ENCODE data around the gene FAM135A. TPM values are rescaled to one million over a fixed set of nuclear protein-coding genes. Genes with fewer than 3 reads are reported as not detected.

The FAM135A gene
- total and polyA plus RNA-seq, 2 of the 4 experiments (the other 2 are of a cell fraction) = 2.2 to 7.9 TPM

DNA sequence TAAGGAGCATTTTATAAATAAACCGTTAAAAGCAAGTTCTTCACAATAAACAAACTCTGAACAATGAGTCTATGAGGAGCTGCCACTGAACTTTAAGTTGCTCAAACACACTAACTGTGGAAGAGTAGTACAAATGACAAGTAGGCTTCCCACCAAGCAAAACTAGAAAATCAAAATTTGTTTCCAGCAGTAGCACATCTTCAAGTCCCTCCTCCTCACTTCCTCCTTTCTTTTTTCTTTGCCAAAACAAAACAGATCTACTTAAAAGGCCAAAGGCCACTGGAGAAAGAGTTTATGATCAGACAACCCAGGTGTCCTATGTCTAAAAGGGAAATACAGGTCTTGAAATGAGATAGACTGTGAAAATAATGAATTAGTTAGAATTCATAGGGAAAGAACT lies 17.1 kb upstream of the FAM135A start:
- ATAC-seq (ENCODE audit: low read depth) (no peak), DNase-seq (no peak)
- Histone ChIP-seq H3K4ac (ENCODE audit: low read depth, low read length) (no peak overlapping the region), H2AK9ac (replicated peaks; ENCODE audit: low read depth, low read length, poor library complexity) (no peak overlapping the region), H2AFZ (replicated peaks; ENCODE audit: low read length, poor library complexity) (no peak overlapping the region), H3K18ac (ENCODE audit: low read depth, low read length) (no peak overlapping the region), H4K20me1 (ENCODE audit: insufficient read depth, low read length) (no peaks in the 10 kb centered on the region), H2BK20ac (ENCODE audit: low read depth, low read length) (no peak overlapping the region), H3K36me3 (ENCODE audit: control insufficient read depth, insufficient read depth, low read length) (no peaks in the 10 kb centered on the region), H3K79me1 (ENCODE audit: low read depth in 1 of 2, low read length in 2 of 2) (no peaks in the 10 kb centered on the region), H3K9me1 (ENCODE audit: insufficient read depth, low read length) (0 out of 2 replicates have a peak, but pooled peaks cover 3% of the 10 kb centered on the region), H3K4me1 (ENCODE audit: control insufficient read depth, insufficient read depth, low read length) (peaks cover 3% of the 10 kb centered on the region; the same call in 1 of the 2 replicates), H4K5ac (ENCODE audit: low read depth, low read length) (no peak overlapping the region), H2BK5ac (ENCODE audit: low read depth, low read length, poor library complexity, severe bottlenecking) (no peak overlapping the region), H3K4me2 (ENCODE audit: low read depth, low read length) (no peak overlapping the region), H3K56ac (ENCODE audit: extremely low read depth, insufficient read depth, low read length) (no peak overlapping the region), H3K9me3 (ENCODE audit: control insufficient read depth, insufficient read depth, low read length) (no peaks in the 10 kb centered on the region), H2AK5ac (ENCODE audit: low read depth, low read length) (no peak overlapping the region), H3K9ac (ENCODE audit: low read depth, low read length) (no peak overlapping the region), H3K27ac (ENCODE audit: insufficient read depth, low read length) (no peak overlapping the region), H4K8ac (ENCODE audit: low read depth in 2 of 2, low read length in 2 of 2) (no peak overlapping the region), H2BK120ac (ENCODE audit: low read depth, low read length) (no peak overlapping the region), H3K4me3 (ENCODE audit: insufficient read depth, low read depth, low read length) (no peak overlapping the region), H3K23ac (ENCODE audit: low read depth, low read length) (no peak overlapping the region), H3K14ac (replicated peaks; ENCODE audit: low read depth, low read length) (no peak overlapping the region), H4K91ac (ENCODE audit: insufficient read depth, low read depth, low read length) (no peak overlapping the region), H2BK15ac (ENCODE audit: low read depth, low read length) (no peak overlapping the region), H3K27me3 (ENCODE audit: control insufficient read depth, insufficient read depth, low read length) (peaks cover 3% of the 10 kb centered on the region)
- ChIA-PET POLR2A (ENCODE audit: unreplicated experiment) (no interaction called here), CTCF (no interaction called here)
- dilution Hi-C loops (cut with HindIII; ENCODE audit: low sequenced_read_pairs, unreplicated experiment) (no loop called here), intact Hi-C loops (cut with micrococcal nuclease) (no loop called here), in situ Hi-C loops (cut with MboI; ENCODE audit: low sequenced_read_pairs) (no loop called here)
- WGBS, 2 experiments (ENCODE audit: extremely low coverage in 2 of 2, insufficient read length in 1 of 2) = no CpG with 5 or more reads among the region's 1 CpG
- BruUV-seq (replicated peaks) = no TSS peak
- TF ChIP-seq NFE2L2 (IDR thresholded peaks at IDR 0.05; ENCODE audit: low read depth, low read length) (no peak), MAFK (IDR thresholded peaks at IDR 0.05; ENCODE audit: low read depth, low read length) (no peak), RCOR1 (IDR thresholded peaks at IDR 0.05; ENCODE audit: insufficient replicate concordance, low read length) (no peak), CHD1 (IDR thresholded peaks at IDR 0.05; ENCODE audit: low read depth, low read length) (no peak), POLR2A (IDR thresholded peaks at IDR 0.05; ENCODE audit: low read depth, low read length) (no peak), CEBPB (IDR thresholded peaks at IDR 0.05; ENCODE audit: low read depth, low read length) (no peak), SMC3 (IDR thresholded peaks at IDR 0.05; ENCODE audit: low read depth, low read length) (no peak), MXI1 (IDR thresholded peaks at IDR 0.05; ENCODE audit: borderline replicate concordance, low read depth, low read length) (no peak), MAZ (IDR thresholded peaks at IDR 0.05; ENCODE audit: borderline replicate concordance, low read depth, low read length) (no peak), RFX5 (IDR thresholded peaks at IDR 0.05; ENCODE audit: low read depth, low read length) (no peak), BHLHE40 (IDR thresholded peaks at IDR 0.05; ENCODE audit: low read depth, low read length) (no peak), RAD21 (IDR thresholded peaks at IDR 0.05; ENCODE audit: low read length) (no peak)
- TF ChIP-seq, protein P1, sequence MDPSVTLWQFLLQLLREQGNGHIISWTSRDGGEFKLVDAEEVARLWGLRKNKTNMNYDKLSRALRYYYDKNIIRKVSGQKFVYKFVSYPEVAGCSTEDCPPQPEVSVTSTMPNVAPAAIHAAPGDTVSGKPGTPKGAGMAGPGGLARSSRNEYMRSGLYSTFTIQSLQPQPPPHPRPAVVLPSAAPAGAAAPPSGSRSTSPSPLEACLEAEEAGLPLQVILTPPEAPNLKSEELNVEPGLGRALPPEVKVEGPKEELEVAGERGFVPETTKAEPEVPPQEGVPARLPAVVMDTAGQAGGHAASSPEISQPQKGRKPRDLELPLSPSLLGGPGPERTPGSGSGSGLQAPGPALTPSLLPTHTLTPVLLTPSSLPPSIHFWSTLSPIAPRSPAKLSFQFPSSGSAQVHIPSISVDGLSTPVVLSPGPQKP (IDR thresholded peaks at IDR 0.05; ENCODE audit: borderline replicate concordance, low read depth, low read length) = no peak
- TF ChIP-seq, protein P2, sequence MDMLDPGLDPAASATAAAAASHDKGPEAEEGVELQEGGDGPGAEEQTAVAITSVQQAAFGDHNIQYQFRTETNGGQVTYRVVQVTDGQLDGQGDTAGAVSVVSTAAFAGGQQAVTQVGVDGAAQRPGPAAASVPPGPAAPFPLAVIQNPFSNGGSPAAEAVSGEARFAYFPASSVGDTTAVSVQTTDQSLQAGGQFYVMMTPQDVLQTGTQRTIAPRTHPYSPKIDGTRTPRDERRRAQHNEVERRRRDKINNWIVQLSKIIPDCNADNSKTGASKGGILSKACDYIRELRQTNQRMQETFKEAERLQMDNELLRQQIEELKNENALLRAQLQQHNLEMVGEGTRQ (IDR thresholded peaks at IDR 0.05; ENCODE audit: low read depth, low read length) = no peak

Data from IMR-90 (cell line).